Prostate gland (tissue), 2 donors: ENCODE measurements around the gene LRRC41.

ENCODE experiments used
- POLR2A ChIP-seq: fragments of 450-650 bp; IDR thresholded peaks from one replicate; pipeline ENCODE4 v1.6.1; 2016; ENCODE audit warnings: antibody characterized with exemption, mild to moderate bottlenecking
- POLR2AphosphoS5 ChIP-seq: sonication (generic); formaldehyde crosslinking; IDR thresholded peaks from one replicate; pipeline ENCODE4 v1.6.1; 2017; ENCODE audit warnings: antibody characterized with exemption
- TF ChIP-seq, protein P1 (sequence below), 4 experiments: fragments of 200-600 bp in 2 of 4; fragments of 450-650 bp in 2 of 4; sonication (generic) in 2 of 4; IDR thresholded peaks; 1 replicate in 3 of 4; 2 replicates in 1 of 4; pipeline ENCODE4 v1.5.1; 2016 to 2019; ENCODE audit warnings: antibody characterized with exemption in 4 of 4, mild to moderate bottlenecking in 2 of 4, moderate library complexity in 2 of 4

DNA sequence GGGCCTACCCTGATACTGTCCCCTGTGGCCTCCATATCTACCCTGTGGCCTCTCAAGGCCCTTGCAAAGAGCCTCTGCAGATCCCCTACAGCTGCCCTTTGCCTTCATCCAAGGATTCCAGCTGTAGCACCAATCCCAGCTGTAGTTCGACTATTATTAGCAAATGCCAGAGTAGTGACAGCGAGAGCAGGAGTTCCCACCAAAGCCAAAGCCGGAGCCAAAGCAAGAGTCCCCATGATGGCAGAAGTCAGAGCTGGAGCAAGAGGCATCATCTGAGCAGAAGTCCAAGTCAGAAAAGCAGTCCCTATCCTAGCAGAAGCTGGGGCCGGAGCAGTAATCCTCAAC is 39.9 kb upstream of the LRRC41 start:
- TF ChIP-seq, protein P1, sequence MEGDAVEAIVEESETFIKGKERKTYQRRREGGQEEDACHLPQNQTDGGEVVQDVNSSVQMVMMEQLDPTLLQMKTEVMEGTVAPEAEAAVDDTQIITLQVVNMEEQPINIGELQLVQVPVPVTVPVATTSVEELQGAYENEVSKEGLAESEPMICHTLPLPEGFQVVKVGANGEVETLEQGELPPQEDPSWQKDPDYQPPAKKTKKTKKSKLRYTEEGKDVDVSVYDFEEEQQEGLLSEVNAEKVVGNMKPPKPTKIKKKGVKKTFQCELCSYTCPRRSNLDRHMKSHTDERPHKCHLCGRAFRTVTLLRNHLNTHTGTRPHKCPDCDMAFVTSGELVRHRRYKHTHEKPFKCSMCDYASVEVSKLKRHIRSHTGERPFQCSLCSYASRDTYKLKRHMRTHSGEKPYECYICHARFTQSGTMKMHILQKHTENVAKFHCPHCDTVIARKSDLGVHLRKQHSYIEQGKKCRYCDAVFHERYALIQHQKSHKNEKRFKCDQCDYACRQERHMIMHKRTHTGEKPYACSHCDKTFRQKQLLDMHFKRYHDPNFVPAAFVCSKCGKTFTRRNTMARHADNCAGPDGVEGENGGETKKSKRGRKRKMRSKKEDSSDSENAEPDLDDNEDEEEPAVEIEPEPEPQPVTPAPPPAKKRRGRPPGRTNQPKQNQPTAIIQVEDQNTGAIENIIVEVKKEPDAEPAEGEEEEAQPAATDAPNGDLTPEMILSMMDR (IDR thresholded peaks at IDR 0.05): no peak
- TF ChIP-seq POLR2A: no peak
- TF ChIP-seq POLR2AphosphoS5: no peak
